ENCODE results near the gene FRAS1.
"Not testable (repeated sequence)": the region's sequence is repeated elsewhere in the genome, so short reads cannot be mapped to it uniquely, and the experiment has no call there.

The FRAS1 gene

GRCh38 chr4:78057135-78057599 lies at the start of gene FRAS1:
Gene FRAS1, plus strand, starts transcription at chr4:78057323. Its CDS starts 687 bp downstream, at chr4:78058010.
- DNase-seq (ENCODE audit: low read depth in 2 of 2), result peak in 1 of 2 donors; percentile 16

GRCh38 chr4:78011003-78011402 lies 46.1 kb upstream of the FRAS1 start:
- DNase-seq (ENCODE audit: low read depth in 2 of 2), result not testable (repeated sequence)

- no peak for DNase-seq (ENCODE audit: low read depth in 2 of 2)
Measured at GRCh38 chr4:78014889-78015886, 41.9 kb upstream of the FRAS1 start.

GRCh38 chr4:78018271-78019049 lies 38.7 kb upstream of the FRAS1 start:
- no peak for DNase-seq (ENCODE audit: low read depth in 2 of 2)

- DNase-seq (ENCODE audit: low read depth in 2 of 2), result no peak
Measured at GRCh38 chr4:78019414-78019813, 37.7 kb upstream of the FRAS1 start.

- no peak for DNase-seq (ENCODE audit: low read depth in 2 of 2)
Measured at GRCh38 chr4:78020677-78021076, 36.4 kb upstream of the FRAS1 start.

- no peak for DNase-seq (ENCODE audit: low read depth in 2 of 2)
Measured at GRCh38 chr4:78022517-78022916, 34.6 kb upstream of the FRAS1 start.

GRCh38 chr4:78024085-78024484 lies 33.0 kb upstream of the FRAS1 start:
- no peak for DNase-seq (ENCODE audit: low read depth in 2 of 2)

GRCh38 chr4:78024576-78025091 lies 32.5 kb upstream of the FRAS1 start:
- no peak for DNase-seq (ENCODE audit: low read depth in 2 of 2)

GRCh38 chr4:78031417-78031950 lies 25.6 kb upstream of the FRAS1 start:
- no peak for DNase-seq (ENCODE audit: low read depth in 2 of 2)

- no peak for DNase-seq (ENCODE audit: low read depth in 2 of 2)
Measured at GRCh38 chr4:78032446-78032845, 24.7 kb upstream of the FRAS1 start.

GRCh38 chr4:78032929-78033328 lies 24.2 kb upstream of the FRAS1 start:
- no peak for DNase-seq (ENCODE audit: low read depth in 2 of 2)

- no peak for DNase-seq (ENCODE audit: low read depth in 2 of 2)
Measured at GRCh38 chr4:78033861-78034260, 23.3 kb upstream of the FRAS1 start.

GRCh38 chr4:78038704-78039103 lies 18.4 kb upstream of the FRAS1 start:
- DNase-seq (ENCODE audit: low read depth in 2 of 2), result no peak

- no peak for DNase-seq (ENCODE audit: low read depth in 2 of 2)
Measured at GRCh38 chr4:78039678-78040077, 17.4 kb upstream of the FRAS1 start.

GRCh38 chr4:78040431-78040830 lies 16.7 kb upstream of the FRAS1 start:
- DNase-seq (ENCODE audit: low read depth in 2 of 2), result no peak

GRCh38 chr4:78047366-78047765 lies 9.8 kb upstream of the FRAS1 start:
- no peak for DNase-seq (ENCODE audit: low read depth in 2 of 2)

GRCh38 chr4:78056265-78057129 lies 626 bp upstream of the FRAS1 start:
- DNase-seq (ENCODE audit: low read depth in 2 of 2), result no peak

GRCh38 chr4:78057600-78058550 lies 752 bp downstream of the FRAS1 start:
- peak; percentile 9 to 12 for DNase-seq (ENCODE audit: low read depth in 2 of 2)

All from stimulated activated CD8-positive, alpha-beta memory T cell treated with anti-CD3 and anti-CD28 coated beads, Interleukin-7, amount 100 ng/mL, for 4 hours (primary cell).